Measurements from ENCODE around the gene SLC25A11. TPM values are rescaled to one million over a fixed set of nuclear protein-coding genes. Genes with fewer than 3 reads are reported as not detected.
A peak's percentile ranks its signal among the peaks of the same experiment; 100 is the strongest.

The SLC25A11 gene
- total and polyA plus RNA-seq, 2 donors (not counting 3 experiments of a cell fraction or from before 2014, with no cell fraction given), result 58.2 to 95.2 TPM

- CTCF ChIA-PET, result interaction anchor here (0.5 to 6.9 kb wide), 10 partner anchors 10 to 191 kb away, joined by 3 to 70 read pairs (median 5); partner anchors contain the start of genes ARRB2, MED11 and PSMB6
- no peaks in the 10 kb centered on the region for H3K79me2 ChIP-seq (ENCODE audit: control insufficient read depth, insufficient read depth, low read length)
These were observed 40.3 kb downstream of the SLC25A11 start, which contains the start of gene C17orf107 for GRCh38 chr17:4899341-4900230. C17orf107 (plus strand) TSS chr17:4899536; CDS start chr17:4899763, 227 bp downstream.

More at GRCh38 chr17:4899341-4900230, 40.3 kb downstream of the SLC25A11 start, which contains the start of gene C17orf107:
- TF ChIP-seq CTCF (IDR thresholded peaks at IDR 0.05; ENCODE audit: extremely low read depth in 1 of 2, insufficient read depth in 1 of 2, low read depth in 1 of 2, low read length in 2 of 2) (no peak), JUN (IDR thresholded peaks at IDR 0.05; ENCODE audit: borderline replicate concordance, insufficient read depth, insufficient read length, low read depth) (peak; percentile 50), MYC (IDR thresholded peaks at IDR 0.05; ENCODE audit: low read depth, low read length) (no peak), POLR2AphosphoS5 (IDR thresholded peaks at IDR 0.05; ENCODE audit: insufficient read depth, low read depth, low read length) (peak; percentile 55), FOS (IDR thresholded peaks at IDR 0.05; ENCODE audit: borderline replicate concordance, insufficient read depth, low read length) (no peak), POLR2A (IDR thresholded peaks at IDR 0.05; ENCODE audit: low read depth, low read length) (peak; percentile 19), EZH2 (IDR thresholded peaks at IDR 0.05; ENCODE audit: borderline replicate concordance, low read depth, low read length, severe bottlenecking) (peak; percentile 30), GATA2 (IDR thresholded peaks at IDR 0.05; ENCODE audit: insufficient read depth, insufficient read length, low read depth, low read length) (no peak)
- H3K36me3 ChIP-seq (ENCODE audit: control insufficient read depth in 2 of 2, extremely low read depth in 1 of 2, insufficient read depth in 2 of 2, low read length in 2 of 2), result peaks cover 0 to 24% of the 10 kb centered on the region in 2 experiments
- H3K4me2 ChIP-seq (ENCODE audit: insufficient read depth, low read length), result peak within 1 kb of the TSS; percentile 67
- H2AFZ ChIP-seq (ENCODE audit: low read depth, low read length), result peak within 1 kb of the TSS; percentile 55
- no peaks in the 10 kb centered on the region for H3K9me3 ChIP-seq (replicated peaks; ENCODE audit: control insufficient read depth, insufficient read depth, low read length)
- H3K27ac ChIP-seq (ENCODE audit: insufficient read depth, low read depth, low read length), result no peak within 1 kb of the TSS
- H3K27me3 ChIP-seq (ENCODE audit: control insufficient read depth in 2 of 2, insufficient read depth in 2 of 2, low read length in 2 of 2), result no peaks in the 10 kb centered on the region
- no peaks in the 10 kb centered on the region for H4K20me1 ChIP-seq (replicated peaks; ENCODE audit: control insufficient read depth, extremely low read depth, insufficient read depth, low read length)
- POLR2A ChIA-PET, result interaction anchor here (0.6 kb wide), 1 partner anchor 117 kb away, joined by 4 read pairs; no protein-coding TSS in a partner anchor
- FAIRE-seq (peak; percentile 28), DNase-seq (ENCODE audit: low read depth, low spot score) (peak; percentile 76)
- H3K4me1 ChIP-seq (ENCODE audit: control insufficient read depth, extremely low read depth, insufficient read depth, low read length), result peaks cover 10% of the 10 kb centered on the region
- peak within 1 kb of the TSS; percentile 34 for H3K9ac ChIP-seq (replicated peaks; ENCODE audit: extremely low read depth, insufficient read depth, low read length)
- no peaks in the 10 kb centered on the region for H3K9me1 ChIP-seq (replicated peaks; ENCODE audit: control insufficient read depth, extremely low read depth, insufficient read depth, low read length)
- peak within 1 kb of the TSS in 2 of 3 experiments; percentile 12 to 32 for H3K4me3 ChIP-seq (replicated peaks in 1 of 3; ENCODE audit: insufficient read depth in 1 of 3, low read depth in 1 of 3, low read length in 3 of 3)
- intact Hi-C loops (cut with micrococcal nuclease), result loop anchor here (5.0 kb wide), 2 partner anchors 112 to 167 kb away; partner anchors contain the start of genes GLTPD2, MED11 and VMO1
- dilution Hi-C loops (cut with MboI; ENCODE audit: extremely low pct_ligation_motif_present, low sequenced_read_pairs), result no loop called here
- no TSS peak for BruUV-seq (replicated peaks)
